Germinal center (tissue), 1 donor: ENCODE results near the gene CCDC126.
A peak's percentile ranks its signal among the peaks of the same experiment; 100 is the strongest.
"Not testable (repeated sequence)": the region's sequence is repeated elsewhere in the genome, so short reads cannot be mapped to it uniquely, and the experiment has no call there.

Source experiments
- DNase-seq: peaks from one replicate; pipeline ENCODE4 v3.0.0; 2012; ENCODE audit warnings: mixed read lengths, low spot score

CCDC126 gene

GRCh38 chr7:23628370-23628769 lies 31.2 kb downstream of the CCDC126 start:
- DNase-seq: no peak

DNA sequence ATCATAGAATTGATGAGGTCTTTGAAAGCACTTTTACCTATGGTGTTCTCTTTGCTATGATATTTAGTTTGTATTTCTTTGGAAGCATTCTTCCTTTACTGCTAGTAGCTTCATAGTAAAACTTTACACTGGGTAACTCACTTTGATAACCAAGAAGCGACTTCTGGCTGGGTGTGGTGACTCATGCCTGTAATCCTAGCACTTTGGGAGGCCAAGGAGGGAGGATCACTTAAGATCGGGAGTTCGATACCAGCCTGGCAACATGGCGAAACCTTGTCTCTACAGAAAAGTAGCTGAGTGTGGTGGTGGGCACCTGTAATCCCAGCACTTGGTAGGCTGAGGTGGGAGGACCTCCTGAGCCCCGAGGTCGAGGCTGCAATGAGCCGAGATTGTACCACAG lies 36.2 kb downstream of the CCDC126 start:
- DNase-seq: no peak

GRCh38 chr7:23645822-23646221 lies 48.6 kb downstream of the CCDC126 start:
- DNase-seq: no peak

DNA sequence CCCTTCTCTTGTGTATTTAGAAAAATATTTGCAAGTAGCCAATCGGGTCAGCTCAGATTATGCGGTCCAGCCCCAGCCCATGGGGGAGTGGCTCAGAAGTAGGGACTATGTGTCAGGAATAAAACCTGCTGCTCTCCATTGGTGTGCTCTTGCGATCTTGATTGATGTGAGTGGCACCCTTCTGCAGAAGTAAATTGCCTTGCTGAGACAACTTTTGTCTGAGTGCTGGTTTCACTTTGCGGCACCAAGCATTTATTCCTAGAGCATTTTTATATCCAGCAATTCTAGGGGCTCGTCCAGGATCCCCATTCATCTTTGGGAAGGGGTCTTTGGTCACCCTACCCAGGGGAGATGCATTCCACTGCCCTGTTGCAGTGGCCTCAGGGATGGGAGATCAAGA lies 56.8 kb downstream of the CCDC126 start:
- no peak for DNase-seq

GRCh38 chr7:23654508-23654907 lies 57.3 kb downstream of the CCDC126 start:
- DNase-seq: no peak

DNA sequence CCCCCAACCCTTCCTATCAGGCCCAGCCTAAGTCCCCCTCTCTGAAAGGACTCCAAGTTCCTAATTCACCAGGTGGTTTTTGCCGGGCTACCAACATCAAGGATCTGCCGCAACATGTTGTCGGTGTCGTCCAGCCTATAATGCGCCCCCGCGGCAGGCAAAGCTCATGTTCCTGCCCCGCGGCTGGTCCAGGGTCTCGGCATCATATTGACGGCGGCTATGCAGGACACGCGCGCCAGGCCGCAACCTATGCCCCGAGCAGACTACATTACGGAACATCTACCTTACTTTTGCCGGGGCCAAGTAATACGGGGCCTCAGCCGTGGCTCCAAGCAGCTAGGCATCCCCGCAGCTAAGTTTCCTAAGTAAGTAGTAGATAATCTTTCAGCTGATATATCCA lies 58.3 kb downstream of the CCDC126 start:
- DNase-seq: no peak

GRCh38 chr7:23658831-23659427 lies 61.7 kb downstream of the CCDC126 start:
- DNase-seq: no peak

DNA sequence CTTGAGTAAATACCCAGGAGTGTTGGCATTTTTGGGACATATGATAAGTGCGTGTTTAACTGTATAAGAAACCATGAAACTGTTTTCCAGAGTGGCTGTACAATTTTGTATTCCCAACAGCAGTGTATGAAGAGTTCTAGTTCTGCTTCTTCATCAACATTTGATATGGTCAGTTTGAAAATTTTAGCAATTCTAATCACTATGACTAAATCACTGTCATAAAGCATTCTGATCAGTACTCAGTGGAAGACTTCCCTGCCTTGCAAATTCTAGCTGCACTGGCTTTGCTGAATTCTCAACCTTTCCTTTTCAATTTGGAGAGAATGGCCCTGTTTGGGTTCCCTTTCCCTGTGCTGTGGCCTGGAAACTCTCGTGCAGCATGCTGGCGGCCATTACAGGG lies 64.2 kb downstream of the CCDC126 start:
- DNase-seq: no peak

- no peak for DNase-seq
These were observed 65.2 kb downstream of the CCDC126 start for GRCh38 chr7:23662124-23662983.

- DNase-seq: no peak
These were observed 65.8 kb downstream of the CCDC126 start for GRCh38 chr7:23662984-23663313.

- no peak for DNase-seq
These were observed 66.9 kb downstream of the CCDC126 start for GRCh38 chr7:23664122-23664521.

- DNase-seq: no peak
These were observed 74.9 kb downstream of the CCDC126 start for GRCh38 chr7:23672033-23672432.

DNA sequence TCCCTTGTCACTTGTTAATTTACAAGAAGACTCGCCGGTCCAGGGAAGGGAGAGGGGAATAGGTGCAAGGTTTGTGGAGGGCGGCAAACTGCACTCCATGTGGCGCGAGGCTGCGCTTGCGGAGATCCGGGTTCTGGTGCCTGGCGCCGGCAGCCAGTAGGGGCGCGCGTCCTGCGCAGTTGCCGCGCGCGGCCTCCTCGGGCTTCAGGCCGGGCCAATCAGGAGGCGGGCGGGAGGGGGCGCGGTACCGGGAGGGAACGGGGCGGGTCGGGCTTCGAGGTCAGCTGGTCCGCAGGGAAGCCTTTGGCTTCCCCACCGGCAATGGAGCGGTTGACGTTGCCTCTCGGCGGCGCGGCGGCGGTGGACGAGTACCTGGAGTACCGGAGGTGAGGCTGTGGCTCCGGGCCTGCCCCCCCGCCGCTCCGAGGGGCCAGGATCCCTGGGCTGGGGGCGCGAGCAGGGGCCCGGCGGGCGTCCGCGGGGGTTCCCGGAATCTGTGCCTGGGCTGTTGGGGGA lies 82.8 kb downstream of the CCDC126 start, which contains the start of gene FAM221A:
TSS of gene FAM221A (plus strand) at position 302 of the 516 bp plus-strand sequence. CDS start at position 322, 20 bp downstream.
- peak; percentile 84 for DNase-seq

DNA sequence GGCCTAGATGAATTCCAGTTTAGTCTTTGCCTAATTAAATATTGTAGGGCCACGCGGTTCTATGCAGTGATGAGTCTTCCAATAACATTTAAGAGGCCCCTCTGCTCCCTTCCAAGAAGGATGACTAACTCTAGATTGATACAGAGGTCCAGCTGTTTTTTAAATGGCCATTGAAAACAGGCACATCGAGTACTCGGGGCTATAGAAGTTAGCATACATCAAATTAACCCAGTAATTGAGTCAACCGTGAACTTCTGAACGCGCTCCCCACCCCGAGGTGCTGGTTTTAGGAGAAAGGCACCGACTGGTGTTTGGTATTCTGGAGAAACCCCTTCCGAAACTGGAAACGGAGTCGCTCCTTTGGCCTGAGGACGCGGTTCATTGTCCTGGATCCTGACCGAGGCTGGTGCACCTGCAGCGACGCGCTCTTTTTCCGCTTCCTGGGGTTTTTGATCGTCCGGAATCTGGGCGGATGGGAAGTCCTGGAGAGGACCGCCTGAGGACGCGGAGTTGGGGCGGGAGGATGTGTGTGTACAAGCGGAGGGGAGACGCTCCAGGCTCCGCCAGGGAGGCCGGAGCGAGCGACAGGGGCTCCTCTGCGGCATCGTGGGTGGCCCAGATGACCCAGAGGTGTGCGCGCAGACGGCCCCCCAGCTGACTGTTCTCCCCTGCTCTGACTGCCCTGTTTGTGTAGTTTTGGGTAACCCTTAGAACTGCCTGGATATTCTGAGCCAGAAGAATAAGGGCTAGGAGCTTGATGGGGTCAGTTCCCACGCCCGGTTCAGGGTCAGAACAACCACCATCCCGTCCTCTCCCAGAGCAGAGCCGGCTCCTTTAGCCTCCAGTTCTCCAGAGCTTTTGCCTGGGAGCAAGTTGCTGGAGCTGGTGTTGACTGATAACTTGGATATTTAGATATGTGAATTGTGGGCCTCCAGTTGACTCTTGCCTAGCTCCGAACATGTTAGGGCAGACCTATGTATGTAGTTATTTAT lies 83.5 kb downstream of the CCDC126 start:
- peak; percentile 58 for DNase-seq

- DNase-seq: not testable (repeated sequence)
These were observed 86.9 kb downstream of the CCDC126 start for GRCh38 chr7:23684041-23684440.

DNA sequence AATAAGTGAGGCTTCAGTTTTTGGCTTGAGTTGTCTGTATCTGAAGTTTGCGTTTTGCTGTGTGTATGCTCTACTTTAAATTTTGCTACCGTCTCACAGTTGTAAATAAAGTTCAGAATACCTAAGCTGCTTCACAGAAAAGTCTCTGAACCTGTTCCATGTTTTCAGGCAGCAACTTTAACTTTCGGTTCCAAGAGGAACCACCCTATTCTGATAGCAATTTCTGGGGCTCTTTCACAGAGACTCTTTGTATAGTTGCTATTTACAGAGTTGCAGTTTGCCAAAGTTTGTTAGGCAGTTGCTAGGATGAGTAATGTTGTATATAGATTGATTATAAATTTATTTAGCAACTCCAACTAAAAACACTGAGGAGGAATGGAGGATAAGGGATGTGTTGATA lies 88.5 kb downstream of the CCDC126 start:
- DNase-seq: no peak

DNA sequence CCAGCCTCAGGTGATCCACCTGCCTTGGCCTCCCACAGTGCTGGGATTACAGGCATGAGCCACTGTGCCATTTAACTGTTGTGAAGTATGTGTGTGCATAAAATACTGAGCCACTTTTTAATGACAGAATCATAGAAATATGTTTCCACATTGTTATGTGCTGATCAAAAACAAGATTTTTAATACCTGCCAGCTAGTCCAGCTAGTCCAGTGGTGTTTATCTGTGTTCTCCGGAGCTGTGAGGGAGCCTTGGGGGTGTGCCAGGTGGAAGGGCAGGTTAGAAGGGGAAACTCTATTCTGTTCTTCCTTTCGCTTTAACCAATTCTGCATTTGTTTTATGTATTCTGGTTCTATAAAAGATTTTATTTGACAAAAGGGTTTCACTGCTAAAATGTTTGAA lies 89.8 kb downstream of the CCDC126 start:
- DNase-seq: no peak

DNA sequence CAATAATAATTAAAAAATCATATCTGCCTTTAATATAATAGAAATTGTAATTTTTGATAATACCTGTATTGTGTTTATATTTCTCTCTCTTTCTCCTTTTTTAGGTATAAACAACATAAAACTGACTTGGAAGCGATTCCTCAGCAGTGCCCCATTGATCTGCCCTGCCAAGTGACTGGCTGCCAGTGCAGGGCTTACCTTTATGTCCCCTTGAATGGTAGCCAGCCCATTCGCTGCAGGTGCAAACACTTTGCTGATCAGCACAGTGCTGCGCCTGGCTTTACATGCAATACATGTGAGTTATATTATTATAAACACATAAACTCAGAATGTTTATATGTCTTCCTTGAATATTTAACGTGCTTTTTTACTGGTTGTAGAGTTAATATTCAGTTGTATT lies 92.0 kb downstream of the CCDC126 start:
- DNase-seq: no peak

GRCh38 chr7:23691320-23691719 lies 94.1 kb downstream of the CCDC126 start:
- DNase-seq: no peak

DNA sequence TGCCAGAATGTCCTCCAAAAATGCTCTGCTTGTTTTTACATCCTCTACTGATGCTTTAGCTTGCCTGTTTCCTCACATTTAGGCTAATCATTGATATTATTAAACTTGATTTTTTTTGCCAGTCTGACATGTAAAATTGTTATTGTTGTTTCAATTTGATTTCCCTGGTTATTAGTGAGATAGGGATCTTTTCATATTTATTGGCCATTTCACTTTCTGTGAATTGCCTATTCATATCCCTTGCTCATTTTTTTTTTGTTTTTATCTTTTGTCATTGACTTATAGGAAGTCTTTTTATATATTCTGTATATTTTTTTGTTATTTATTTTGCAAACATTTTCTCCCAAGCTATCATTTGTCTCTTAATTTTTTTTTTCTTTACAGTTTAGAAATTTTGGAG lies 96.0 kb downstream of the CCDC126 start:
- DNase-seq: no peak
